PC-9 (cell line): ENCODE data around the gene SLC13A4. TPM values are rescaled to one million over a fixed set of nuclear protein-coding genes. Genes with fewer than 3 reads are reported as not detected.

Experiments used
- BruUV-seq: library from RNA; stranded (reverse); fragments of 400-500 nt; replicated peaks from 2 replicates; lab custom pipeline; 2021; lab: Mats Ljungman, UMichigan
- CTCF ChIA-PET: fragments of 300-600 bp; sonication (Branson Sonifier 250); formaldehyde crosslinking; loops from one replicate; lab custom pipeline; 2022; ENCODE audit warnings: antibody characterized with exemption; lab: Charles Lee
- POLR2A ChIA-PET: fragments of 300-600 bp; sonication (Branson Sonifier 250); formaldehyde crosslinking; loops from one replicate; lab custom pipeline; 2022; ENCODE audit warnings: antibody characterized with exemption; ENCODE audit not compliant: unreplicated experiment; lab: Charles Lee
- DNase-seq, 2 experiments: peaks; one replicate each; pipeline versions ENCODE4 v3.0.0 to v3.0.0-alpha.2; 2015 to 2022; ENCODE audit warnings: mixed read lengths in 1 of 2
- H2AFZ ChIP-seq: fragments of 200-600 bp; sonication (generic); 2 replicates; pipeline ENCODE4 v1.8.1; 2017; ENCODE audit warnings: antibody characterized with exemption
- H3F3A ChIP-seq: fragments of 200-600 bp; sonication (generic); 2 replicates; pipeline ENCODE4 v1.8.1; 2017; ENCODE audit warnings: antibody characterized with exemption, mild to moderate bottlenecking, low read depth; ENCODE audit not compliant: insufficient read depth
- H3K27ac ChIP-seq: fragments of 200-600 bp; sonication (generic); 2 replicates; pipeline ENCODE4 v1.6.1; 2016; ENCODE audit warnings: mixed run types
- H3K27me3 ChIP-seq: fragments of 200-600 bp; sonication (generic); 2 replicates; pipeline ENCODE4 v1.6.1; 2016; ENCODE audit warnings: low read depth, mixed run types; ENCODE audit not compliant: insufficient read depth
- H3K36me3 ChIP-seq: fragments of 200-600 bp; sonication (generic); 2 replicates; pipeline ENCODE4 v1.6.1; 2016; ENCODE audit warnings: low read depth, mixed run types
- H3K4me1 ChIP-seq: fragments of 200-600 bp; sonication (generic); replicated peaks from 2 replicates; pipeline ENCODE4 v1.6.1; 2016; ENCODE audit warnings: mixed run types; ENCODE audit not compliant: insufficient read depth
- H3K4me2 ChIP-seq: fragments of 200-600 bp; sonication (generic); 2 replicates; pipeline ENCODE4 v1.6.1; 2017; ENCODE audit warnings: mixed run types
- H3K4me3 ChIP-seq: fragments of 200-600 bp; sonication (generic); 2 replicates; pipeline ENCODE4 v1.6.1; 2016; ENCODE audit warnings: mixed run types
- H3K79me2 ChIP-seq: fragments of 200-600 bp; sonication (generic); 2 replicates; pipeline ENCODE4 v1.6.1; 2017; ENCODE audit warnings: low read depth, mixed run types
- H3K9me2 ChIP-seq: fragments of 200-600 bp; sonication (generic); 2 replicates; pipeline ENCODE4 v1.8.1; 2017; ENCODE audit warnings: mild to moderate bottlenecking; ENCODE audit not compliant: insufficient read depth
- H3K9me3 ChIP-seq: fragments of 200-600 bp; sonication (generic); 2 replicates; pipeline ENCODE4 v1.8.1; 2016; ENCODE audit warnings: low read depth; ENCODE audit not compliant: insufficient read depth
- H4K20me1 ChIP-seq: fragments of 200-600 bp; sonication (generic); 2 replicates; pipeline ENCODE4 v1.8.1; 2017; ENCODE audit not compliant: insufficient read depth
- CTCF ChIP-seq: fragments of 200-600 bp; sonication (generic); conservative IDR thresholded peaks from 2 replicates; pipeline ENCODE4 v1.6.1; 2017; ENCODE audit warnings: mixed run types, antibody characterized with exemption, mild to moderate bottlenecking, moderate library complexity
- EZH2 ChIP-seq: fragments of 200-600 bp; sonication (generic); IDR thresholded peaks from 2 replicates; pipeline ENCODE4 v1.8.0; 2017; ENCODE audit warnings: antibody characterized with exemption, low read depth
- intact Hi-C: fragments of 100-400 bp; cut with micrococcal nuclease; formaldehyde crosslinking; loops from one replicate; pipeline ENCODE4 v1.10.0; 2022; ENCODE audit not compliant: unreplicated experiment
- total RNA-seq: library from RNA; stranded (reverse); gene quantifications from 2 replicates; pipeline ENCODE4 v1.2.3, GENCODE V29; 2021

SLC13A4 gene
- total RNA-seq, 1 experiment from 2014 or later, result not detected

DNA sequence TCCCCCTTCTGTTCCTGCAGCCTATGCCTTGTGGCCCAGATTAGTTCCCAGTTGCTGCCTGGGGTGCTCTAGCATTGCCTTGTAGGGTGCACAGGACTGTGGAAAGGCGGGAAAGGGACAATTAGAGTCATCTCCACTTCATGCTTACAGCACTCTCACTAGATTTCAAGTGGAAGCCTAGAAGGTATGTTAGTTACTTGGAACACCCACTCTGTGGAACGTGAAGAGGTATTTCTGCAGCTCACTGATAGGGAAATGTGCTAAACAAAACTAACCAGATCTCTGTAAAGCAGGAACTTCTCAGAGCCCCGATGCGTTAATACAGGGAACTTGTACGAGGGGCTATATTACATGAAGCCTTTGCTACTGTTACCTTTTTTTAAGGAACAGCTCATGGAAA, 46.2 kb downstream of the SLC13A4 start:
- Histone ChIP-seq H3K27me3 (no peaks in the 10 kb centered on the region), H2AFZ (no peak overlapping the region), H4K20me1 (no peaks in the 10 kb centered on the region), H3F3A (peaks cover 23% of the 10 kb centered on the region), H3K4me3 (no peak overlapping the region), H3K79me2 (peaks cover 4% of the 10 kb centered on the region; the same call in 1 of the 2 replicates), H3K9me3 (no peaks in the 10 kb centered on the region; the same call in 1 of the 2 replicates), H3K4me1 (peaks cover 25% of the 10 kb centered on the region), H3K27ac (no peak overlapping the region), H3K4me2 (no peak overlapping the region), H3K36me3 (peaks cover under 1% of the 10 kb centered on the region; the same call in 1 of the 2 replicates), H3K9me2 (no peaks in the 10 kb centered on the region)
- ChIA-PET POLR2A (no interaction called here), CTCF (no interaction called here)
- no TSS peak for BruUV-seq
- TF ChIP-seq EZH2 (no peak), CTCF (no peak)
- DNase-seq, result no peak
- intact Hi-C loops, result no loop called here

DNA sequence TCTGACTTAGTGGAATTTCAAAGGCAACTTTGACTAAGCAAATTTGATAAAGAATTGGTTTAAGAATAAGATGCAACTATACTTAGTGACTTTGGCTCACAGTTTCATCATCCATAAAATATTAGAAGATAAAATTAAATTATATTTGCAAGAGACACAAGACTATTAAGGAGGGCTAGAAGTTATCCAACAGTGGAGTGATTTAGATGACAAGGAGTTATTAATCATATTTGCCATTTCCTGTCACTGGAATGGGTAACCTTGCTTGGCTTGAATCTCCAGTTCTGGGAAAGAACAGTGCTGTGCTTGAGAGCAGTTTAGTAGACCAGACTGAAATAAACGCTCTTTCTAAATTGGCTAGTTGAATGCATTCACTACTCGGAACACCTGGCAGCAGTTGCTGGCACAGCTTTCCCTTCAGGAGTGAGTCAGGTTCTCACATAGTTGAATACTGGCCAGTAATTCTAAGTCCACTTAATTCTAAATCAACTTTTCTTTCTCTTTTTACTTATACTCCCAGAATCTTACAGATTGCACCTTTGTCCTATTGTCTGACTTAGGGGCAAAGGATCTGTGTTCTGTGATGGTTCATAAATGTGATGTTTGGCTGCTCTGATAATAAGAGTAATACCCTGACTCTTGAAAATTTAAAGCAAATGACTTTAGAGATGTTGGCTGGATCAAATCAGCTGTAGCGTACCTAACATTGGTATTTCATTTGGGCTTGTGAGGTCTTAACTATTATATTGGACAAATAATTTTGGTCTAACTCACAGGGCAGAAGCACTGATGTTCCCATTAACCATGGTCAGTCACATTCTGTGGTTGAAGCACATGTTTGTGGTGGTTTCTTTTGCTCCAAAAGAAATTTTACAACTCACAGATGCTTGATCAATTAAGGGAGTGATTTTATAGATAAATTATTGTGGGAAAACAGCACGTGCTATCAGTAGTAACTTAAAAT, 49.1 kb downstream of the SLC13A4 start:
- ChIA-PET POLR2A (no interaction called here), CTCF (no interaction called here)
- H4K20me1 ChIP-seq, result no peaks in the 10 kb centered on the region
- H3K9me3 ChIP-seq, result no peaks in the 10 kb centered on the region; the same call in 1 of the 2 replicates
- peaks cover 18% of the 10 kb centered on the region for H3K36me3 ChIP-seq
- BruUV-seq, result no TSS peak
- H2AFZ ChIP-seq, result no peak overlapping the region
- peaks cover 23% of the 10 kb centered on the region for H3F3A ChIP-seq
- no peaks in the 10 kb centered on the region for H3K9me2 ChIP-seq
- no peak overlapping the region for H3K4me3 ChIP-seq
- peaks cover 12% of the 10 kb centered on the region; the same call in 1 of the 2 replicates for H3K79me2 ChIP-seq
- peaks cover 25% of the 10 kb centered on the region for H3K4me1 ChIP-seq
- intact Hi-C loops, result loop anchor here (1.0 to 10.0 kb wide), 5 partner anchors 28 to 716 kb away; no protein-coding TSS in a partner anchor
- H3K4me2 ChIP-seq, result peak overlapping the region; percentile 45
- H3K27me3 ChIP-seq, result no peaks in the 10 kb centered on the region
- TF ChIP-seq EZH2 (no peak), CTCF (no peak)
- peak overlapping the region; percentile 51 for H3K27ac ChIP-seq
- DNase-seq, result peak; percentile 65 to 88

GRCh38 chr7:135673360-135673706, 54.7 kb downstream of the SLC13A4 start:
- no peak overlapping the region for H3K4me2 ChIP-seq
- POLR2A ChIA-PET, result interaction anchor here (0.6 to 0.7 kb wide), 3 partner anchors 41 to 907 kb away, joined by 3 to 12 read pairs (median 4); no protein-coding TSS in a partner anchor

More at GRCh38 chr7:135673360-135673706, 54.7 kb downstream of the SLC13A4 start:
- peaks cover 8% of the 10 kb centered on the region for H3F3A ChIP-seq
- H3K27ac ChIP-seq, result no peak overlapping the region
- no peaks in the 10 kb centered on the region for H3K27me3 ChIP-seq
- H4K20me1 ChIP-seq, result peaks cover 5% of the 10 kb centered on the region; the same call in 1 of the 2 replicates
- no peak for DNase-seq
- CTCF ChIA-PET, result interaction anchor here (0.7 to 2.0 kb wide), 5 partner anchors 11 to 206 kb away, joined by 3 to 12 read pairs (median 4); partner anchors contain the start of gene STMP1
- peaks cover 14% of the 10 kb centered on the region for H3K4me1 ChIP-seq
- no peaks in the 10 kb centered on the region for H3K9me3 ChIP-seq
- H3K4me3 ChIP-seq, result no peak overlapping the region
- TF ChIP-seq EZH2 (no peak), CTCF (no peak)
- intact Hi-C loops, result loop anchor here (1.0 to 10.0 kb wide), 4 partner anchors 127 to 721 kb away; no protein-coding TSS in a partner anchor
- H2AFZ ChIP-seq, result no peak overlapping the region
- H3K36me3 ChIP-seq, result peaks cover 21% of the 10 kb centered on the region
- peaks cover 61% of the 10 kb centered on the region for H3K79me2 ChIP-seq
- no TSS peak for BruUV-seq
- H3K9me2 ChIP-seq, result no peaks in the 10 kb centered on the region
